Measurements from ENCODE around the gene CPSF4.

CPSF4 gene

DNA sequence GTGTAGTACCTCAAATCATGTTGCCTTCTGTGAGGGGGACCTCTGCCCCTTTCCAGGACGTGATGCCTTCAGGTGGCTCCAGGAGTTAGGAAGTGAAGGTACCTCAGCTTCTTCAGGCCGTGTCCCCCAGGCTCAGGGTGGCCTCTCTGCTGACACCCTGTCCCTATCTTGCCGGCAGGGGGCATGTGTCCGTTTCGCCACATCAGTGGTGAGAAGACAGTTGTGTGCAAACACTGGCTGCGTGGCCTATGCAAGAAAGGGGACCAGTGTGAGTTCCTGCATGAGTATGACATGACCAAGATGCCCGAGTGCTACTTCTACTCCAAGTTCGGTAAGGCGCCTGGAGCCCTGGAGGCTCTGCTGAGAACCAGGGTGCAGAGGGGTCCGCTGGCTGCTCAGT, 9.2 kb downstream of the CPSF4 start:
- TF ChIP-seq, protein P1, sequence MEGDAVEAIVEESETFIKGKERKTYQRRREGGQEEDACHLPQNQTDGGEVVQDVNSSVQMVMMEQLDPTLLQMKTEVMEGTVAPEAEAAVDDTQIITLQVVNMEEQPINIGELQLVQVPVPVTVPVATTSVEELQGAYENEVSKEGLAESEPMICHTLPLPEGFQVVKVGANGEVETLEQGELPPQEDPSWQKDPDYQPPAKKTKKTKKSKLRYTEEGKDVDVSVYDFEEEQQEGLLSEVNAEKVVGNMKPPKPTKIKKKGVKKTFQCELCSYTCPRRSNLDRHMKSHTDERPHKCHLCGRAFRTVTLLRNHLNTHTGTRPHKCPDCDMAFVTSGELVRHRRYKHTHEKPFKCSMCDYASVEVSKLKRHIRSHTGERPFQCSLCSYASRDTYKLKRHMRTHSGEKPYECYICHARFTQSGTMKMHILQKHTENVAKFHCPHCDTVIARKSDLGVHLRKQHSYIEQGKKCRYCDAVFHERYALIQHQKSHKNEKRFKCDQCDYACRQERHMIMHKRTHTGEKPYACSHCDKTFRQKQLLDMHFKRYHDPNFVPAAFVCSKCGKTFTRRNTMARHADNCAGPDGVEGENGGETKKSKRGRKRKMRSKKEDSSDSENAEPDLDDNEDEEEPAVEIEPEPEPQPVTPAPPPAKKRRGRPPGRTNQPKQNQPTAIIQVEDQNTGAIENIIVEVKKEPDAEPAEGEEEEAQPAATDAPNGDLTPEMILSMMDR (conservative IDR thresholded peaks at IDR 0.05; ENCODE audit: low read depth, low read length): no peak
- H3K4me3 ChIP-seq (IDR thresholded peaks at IDR 0.05; ENCODE audit: insufficient read depth, low read depth, low read length): no peak overlapping the region
- no peaks in the 10 kb centered on the region; the same call in 1 of the 2 replicates for H3K79me2 ChIP-seq (ENCODE audit: insufficient read depth, low read depth)
- no peaks in the 10 kb centered on the region for H3K4me1 ChIP-seq (ENCODE audit: low read depth, poor library complexity, severe bottlenecking)
- H3K27ac ChIP-seq: no peak overlapping the region
- H3K27me3 ChIP-seq (ENCODE audit: insufficient read depth, low read depth): no peaks in the 10 kb centered on the region
- H4K20me1 ChIP-seq (ENCODE audit: insufficient read depth): no peaks in the 10 kb centered on the region
- no peak overlapping the region for H3K9ac ChIP-seq
- H3K36me3 ChIP-seq (ENCODE audit: insufficient read depth): peaks cover 26% of the 10 kb centered on the region; the same call in 1 of the 2 replicates
- no peak overlapping the region for H3K4me2 ChIP-seq
- H2AFZ ChIP-seq (ENCODE audit: low read depth): no peak overlapping the region

DNA sequence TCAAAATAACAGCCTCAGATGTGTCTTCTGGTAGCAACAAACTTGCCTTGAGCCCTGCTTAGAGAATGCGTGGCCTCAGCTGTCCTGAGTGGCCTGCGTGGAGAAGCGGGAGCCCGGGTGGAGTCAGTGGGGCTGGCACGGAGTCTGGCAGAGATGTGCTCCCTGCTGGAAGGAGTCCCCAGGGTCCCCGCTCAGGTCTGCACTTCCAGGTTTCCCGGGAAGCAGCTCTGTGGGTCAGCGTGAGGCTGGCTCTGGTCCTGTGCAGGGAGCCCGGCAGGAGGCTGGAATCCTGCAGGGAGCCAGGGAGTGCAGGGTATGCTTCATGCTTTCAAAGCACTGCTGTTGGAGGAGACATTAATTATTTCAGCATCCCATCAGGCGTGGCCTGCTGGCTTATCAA, 10.1 kb downstream of the CPSF4 start:
- Histone ChIP-seq H3K36me3 (ENCODE audit: insufficient read depth) (peaks cover 26% of the 10 kb centered on the region; the same call in 1 of the 2 replicates), H3K79me2 (ENCODE audit: insufficient read depth, low read depth) (no peaks in the 10 kb centered on the region), H3K4me3 (IDR thresholded peaks at IDR 0.05; ENCODE audit: insufficient read depth, low read depth, low read length) (no peak overlapping the region), H3K9ac (no peak overlapping the region), H2AFZ (ENCODE audit: low read depth) (no peak overlapping the region), H3K4me2 (no peak overlapping the region), H3K4me1 (ENCODE audit: low read depth, poor library complexity, severe bottlenecking) (no peaks in the 10 kb centered on the region), H3K27ac (no peak overlapping the region), H3K27me3 (ENCODE audit: insufficient read depth, low read depth) (no peaks in the 10 kb centered on the region), H4K20me1 (ENCODE audit: insufficient read depth) (no peaks in the 10 kb centered on the region)
- TF ChIP-seq, protein P1 (conservative IDR thresholded peaks at IDR 0.05; ENCODE audit: low read depth, low read length): no peak

DNA sequence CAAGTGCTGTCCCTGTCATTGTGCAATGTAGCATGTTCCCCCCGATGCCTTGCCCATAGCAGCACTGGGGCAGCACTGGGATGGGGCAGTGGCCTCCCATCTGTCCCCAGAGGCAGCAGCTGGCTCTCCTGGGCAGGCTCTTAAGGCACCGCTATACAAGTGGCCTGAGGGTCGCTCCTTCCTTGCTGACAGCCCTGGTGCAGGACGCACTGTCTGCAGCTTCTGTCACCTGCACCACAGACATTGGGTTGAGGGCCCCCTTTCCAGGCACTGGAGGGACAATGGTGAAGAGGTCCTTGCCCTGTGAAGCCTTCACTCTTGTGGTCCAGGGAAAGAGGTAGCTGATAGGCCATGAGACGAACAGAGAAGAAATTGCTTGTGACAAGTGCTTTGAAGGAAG, 10.6 kb downstream of the CPSF4 start:
- H3K4me1 ChIP-seq (ENCODE audit: low read depth, poor library complexity, severe bottlenecking): no peaks in the 10 kb centered on the region
- no peak overlapping the region for H3K4me3 ChIP-seq (IDR thresholded peaks at IDR 0.05; ENCODE audit: insufficient read depth, low read depth, low read length)
- no peaks in the 10 kb centered on the region for H3K27me3 ChIP-seq (ENCODE audit: insufficient read depth, low read depth)
- no peaks in the 10 kb centered on the region for H4K20me1 ChIP-seq (ENCODE audit: insufficient read depth)
- no peak overlapping the region for H3K9ac ChIP-seq
- H3K36me3 ChIP-seq (ENCODE audit: insufficient read depth): peaks cover 26% of the 10 kb centered on the region; the same call in 1 of the 2 replicates
- H3K4me2 ChIP-seq: no peak overlapping the region
- no peak overlapping the region for H3K27ac ChIP-seq
- no peak overlapping the region for H2AFZ ChIP-seq (ENCODE audit: low read depth)
- H3K79me2 ChIP-seq (ENCODE audit: insufficient read depth, low read depth): no peaks in the 10 kb centered on the region
- TF ChIP-seq, protein P1 (conservative IDR thresholded peaks at IDR 0.05; ENCODE audit: low read depth, low read length): no peak

- Histone ChIP-seq H3K36me3 (ENCODE audit: insufficient read depth) (peaks cover 19% of the 10 kb centered on the region; the same call in 1 of the 2 replicates), H3K27me3 (ENCODE audit: insufficient read depth, low read depth) (no peaks in the 10 kb centered on the region), H3K79me2 (ENCODE audit: insufficient read depth, low read depth) (no peaks in the 10 kb centered on the region), H3K4me2 (no peak overlapping the region), H2AFZ (ENCODE audit: low read depth) (no peak overlapping the region), H3K4me3 (IDR thresholded peaks at IDR 0.05; ENCODE audit: insufficient read depth, low read depth, low read length) (no peak overlapping the region), H3K9ac (no peak overlapping the region), H4K20me1 (ENCODE audit: insufficient read depth) (no peaks in the 10 kb centered on the region), H3K4me1 (ENCODE audit: low read depth, poor library complexity, severe bottlenecking) (no peaks in the 10 kb centered on the region), H3K27ac (no peak overlapping the region)
- TF ChIP-seq, protein P1 (conservative IDR thresholded peaks at IDR 0.05; ENCODE audit: low read depth, low read length): no peak
Measured at GRCh38 chr7:99451936-99452335, 13.2 kb downstream of the CPSF4 start.
